Suprapubic skin (tissue), 4 donors: ENCODE data around the gene WDTC1. TPM values are rescaled to one million over a fixed set of nuclear protein-coding genes. Genes with fewer than 3 reads are reported as not detected.

Experiments
- DNase-seq, 2 donors: peaks; one replicate each; pipeline ENCODE4 v3.0.0-alpha.2; 2019; ENCODE audit warnings: low spot score in 2 of 2
- H3K27ac ChIP-seq: fragments of 200-600 bp; sonication (generic); one replicate; pipeline ENCODE4 v1.5.1; 2019
- H3K27me3 ChIP-seq: fragments of 200-600 bp; sonication (generic); one replicate; pipeline ENCODE4 v1.5.1; 2019
- H3K36me3 ChIP-seq: fragments of 200-600 bp; sonication (generic); one replicate; pipeline ENCODE4 v1.5.1; 2019
- H3K4me1 ChIP-seq: fragments of 200-600 bp; sonication (generic); one replicate; pipeline ENCODE4 v1.5.1; 2019
- H3K4me3 ChIP-seq: fragments of 200-600 bp; sonication (generic); one replicate; pipeline ENCODE4 v1.5.1; 2019; ENCODE audit warnings: mild to moderate bottlenecking
- H3K9me3 ChIP-seq: fragments of 200-600 bp; sonication (generic); one replicate; pipeline ENCODE4 v1.5.1; 2019
- CTCF ChIP-seq, 2 donors: fragments of 200-600 bp in 1 of 2; fragments of 450-650 bp in 1 of 2; sonication (generic) in 1 of 2; IDR thresholded peaks; one replicate each; pipeline ENCODE4 v1.5.1; 2016 to 2019; ENCODE audit warnings: antibody characterized with exemption in 2 of 2, mild to moderate bottlenecking in 1 of 2, moderate library complexity in 1 of 2
- EP300 ChIP-seq: sonication (generic); formaldehyde crosslinking; IDR thresholded peaks from one replicate; pipeline ENCODE4 v1.6.1; 2017; ENCODE audit warnings: antibody characterized with exemption
- POLR2A ChIP-seq, 2 donors: fragments of 450-650 bp; IDR thresholded peaks; one replicate each; pipeline ENCODE4 v1.6.1; 2017; ENCODE audit warnings: antibody characterized with exemption in 2 of 2, mild to moderate bottlenecking in 2 of 2, moderate library complexity in 2 of 2
- POLR2AphosphoS5 ChIP-seq, 3 donors: sonication (generic); formaldehyde crosslinking; IDR thresholded peaks; one replicate each; pipeline ENCODE4 v1.6.1; 2017; ENCODE audit warnings: antibody characterized with exemption in 3 of 3
- WGBS: methylation state at CpG from one replicate; pipeline ENCODE4 v1.1.5; 2018; 5-methylcytosine and 5-hydroxymethylcytosine counted together
- total RNA-seq, 4 donors: library from RNA; depleted of rRNA; stranded (reverse); fragments of >200 nt; gene quantifications; one replicate each; pipeline ENCODE4 v1.1.0, GENCODE V29; 2016

WDTC1 gene
- total RNA-seq, 4 donors from 2014 or later: 59.6 to 69.7 (median 64.5) TPM

DNA sequence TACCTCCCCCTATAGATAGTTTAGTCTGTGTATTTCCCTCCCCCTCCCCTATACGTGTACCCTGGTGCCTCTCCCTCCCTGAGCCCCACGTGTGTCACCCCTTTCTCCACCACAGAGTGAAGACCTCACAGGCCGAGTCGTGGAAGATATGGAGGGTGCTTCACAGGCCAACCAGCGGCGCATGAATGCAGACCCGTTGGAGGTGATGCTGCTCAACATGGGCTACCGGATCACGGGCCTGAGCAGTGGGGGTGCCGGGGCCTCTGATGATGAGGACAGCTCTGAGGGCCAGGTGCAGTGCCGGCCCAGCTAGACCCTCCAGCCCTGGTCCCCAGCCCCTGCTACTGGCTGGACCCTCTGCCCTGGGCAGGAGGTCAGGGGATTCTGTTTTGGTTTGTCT, 71.6 kb downstream of the WDTC1 start:
- no peak overlapping the region for H3K27ac ChIP-seq
- H3K27me3 ChIP-seq: no peaks in the 10 kb centered on the region
- TF ChIP-seq EP300 (no peak), POLR2AphosphoS5 (IDR thresholded peaks at IDR 0.05) (no peak), POLR2A (IDR thresholded peaks at IDR 0.05) (no peak), CTCF (IDR thresholded peaks at IDR 0.05) (no peak)
- 85% methylated on average over 8 of the region's 11 CpGs for WGBS
- DNase-seq: no peak
- H3K36me3 ChIP-seq: peaks cover 64% of the 10 kb centered on the region
- no peak overlapping the region for H3K4me3 ChIP-seq
- H3K9me3 ChIP-seq: no peaks in the 10 kb centered on the region
- H3K4me1 ChIP-seq: peaks cover 3% of the 10 kb centered on the region

DNA sequence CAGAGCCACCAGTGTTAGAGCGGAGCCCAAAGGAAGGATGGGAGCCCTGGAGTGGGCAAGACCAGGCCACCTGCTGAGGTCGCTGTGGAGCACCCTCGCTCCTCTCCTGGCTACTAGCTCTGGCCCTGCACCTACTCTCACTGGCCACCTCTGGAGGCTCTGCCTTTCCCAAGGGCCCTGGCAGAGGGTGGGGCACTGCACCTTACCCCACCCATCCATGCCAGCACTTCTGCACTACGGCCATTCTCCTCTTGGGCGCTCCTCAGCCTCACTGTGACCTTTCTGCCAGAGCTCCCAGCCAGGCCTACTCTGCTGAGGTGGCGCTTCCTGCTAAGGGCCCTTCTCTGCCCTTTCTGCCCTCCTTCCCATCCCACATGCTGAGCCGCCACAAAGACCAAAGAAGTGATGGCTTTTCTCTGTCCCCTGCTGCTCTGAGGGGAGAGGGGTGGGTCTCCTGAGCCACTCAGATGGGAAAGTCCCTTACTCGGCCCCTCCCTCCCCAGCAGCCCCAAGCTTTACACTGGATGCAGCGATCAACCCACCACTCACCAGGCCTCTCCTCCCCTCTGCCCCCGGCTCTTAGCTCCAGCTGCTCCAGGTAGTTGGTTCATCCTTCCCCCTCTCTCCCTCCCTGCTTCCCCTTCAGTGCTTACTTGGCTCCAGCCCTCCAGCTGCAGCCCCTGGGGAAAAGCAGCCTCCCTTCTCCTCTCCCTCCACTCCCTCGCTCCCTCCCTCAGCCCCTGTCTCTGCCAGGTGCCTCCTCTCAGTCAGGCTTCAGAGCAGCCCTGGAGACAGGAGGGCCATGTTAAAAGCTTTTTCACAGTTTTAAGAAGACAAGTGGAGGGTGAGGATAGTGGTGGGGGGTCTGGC, 72.7 kb downstream of the WDTC1 start:
- Histone ChIP-seq H3K9me3 (no peaks in the 10 kb centered on the region), H3K27ac (no peak overlapping the region), H3K27me3 (no peaks in the 10 kb centered on the region), H3K4me1 (no peaks in the 10 kb centered on the region), H3K36me3 (peaks cover 56% of the 10 kb centered on the region), H3K4me3 (no peak overlapping the region)
- no peak for TF ChIP-seq CTCF (IDR thresholded peaks at IDR 0.05)
- no peak for TF ChIP-seq POLR2A (IDR thresholded peaks at IDR 0.05)
- no peak for TF ChIP-seq EP300
- no peak for TF ChIP-seq POLR2AphosphoS5 (IDR thresholded peaks at IDR 0.05)
- WGBS: 85% methylated on average over 10 of the region's 11 CpGs
- DNase-seq: no peak

DNA sequence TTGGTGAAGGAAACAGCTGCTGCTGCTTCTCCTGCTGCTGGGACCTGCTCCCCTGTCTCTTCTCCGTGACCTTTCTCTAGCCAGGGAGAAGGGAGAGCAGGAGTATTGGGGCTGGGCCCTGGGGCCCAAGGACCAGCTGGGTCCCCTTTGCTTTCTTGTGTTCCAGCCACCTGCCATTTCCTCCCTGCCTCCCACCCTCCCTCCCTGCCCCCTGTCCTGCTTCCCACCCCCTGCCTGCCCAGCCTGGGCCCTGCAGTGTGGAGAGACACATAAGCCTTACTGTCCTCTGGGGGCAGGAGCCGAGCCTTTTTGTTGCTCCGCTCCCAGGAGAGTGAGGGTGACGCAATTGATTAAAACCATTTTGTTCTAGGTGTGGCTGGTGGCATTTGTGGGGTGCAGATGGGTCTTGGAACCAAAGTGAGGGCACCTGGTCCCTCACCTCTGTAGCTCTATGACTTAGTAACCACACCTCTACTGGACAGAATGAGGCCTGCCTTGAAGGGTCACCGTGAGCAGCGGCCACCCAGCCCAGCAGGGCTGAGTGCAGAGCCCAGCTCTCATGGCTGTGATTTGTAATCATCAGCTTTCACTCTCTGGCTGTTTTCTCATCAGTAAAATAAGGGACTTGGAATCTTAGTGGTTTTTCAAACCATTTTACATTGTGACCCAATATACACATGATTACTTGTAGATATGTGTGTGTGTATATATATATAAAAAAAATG, 73.6 kb downstream of the WDTC1 start:
- WGBS: 76% methylated on average over 6 of the region's 6 CpGs
- no peaks in the 10 kb centered on the region for H3K9me3 ChIP-seq
- no peak for TF ChIP-seq POLR2AphosphoS5 (IDR thresholded peaks at IDR 0.05)
- no peak for TF ChIP-seq CTCF (IDR thresholded peaks at IDR 0.05)
- no peak for TF ChIP-seq EP300
- no peak for TF ChIP-seq POLR2A (IDR thresholded peaks at IDR 0.05)
- H3K4me3 ChIP-seq: no peak overlapping the region
- H3K27ac ChIP-seq: no peak overlapping the region
- H3K36me3 ChIP-seq: peaks cover 49% of the 10 kb centered on the region
- H3K27me3 ChIP-seq: no peaks in the 10 kb centered on the region
- H3K4me1 ChIP-seq: no peaks in the 10 kb centered on the region
- no peak for DNase-seq

GRCh38 chr1:27314169-27314568, 79.7 kb downstream of the WDTC1 start:
- Histone ChIP-seq H3K4me1 (peaks cover 4% of the 10 kb centered on the region), H3K4me3 (no peak overlapping the region), H3K27ac (no peak overlapping the region), H3K27me3 (no peaks in the 10 kb centered on the region), H3K9me3 (no peaks in the 10 kb centered on the region), H3K36me3 (peaks cover 8% of the 10 kb centered on the region)
- no peak for TF ChIP-seq POLR2AphosphoS5 (IDR thresholded peaks at IDR 0.05)
- no peak for TF ChIP-seq EP300
- TF ChIP-seq CTCF (IDR thresholded peaks at IDR 0.05): no peak
- TF ChIP-seq POLR2A (IDR thresholded peaks at IDR 0.05): no peak
- 64% methylated on average over 3 of the region's 3 CpGs for WGBS
- DNase-seq: no peak

GRCh38 chr1:27314737-27315136, 80.3 kb downstream of the WDTC1 start:
- no peaks in the 10 kb centered on the region for H3K27me3 ChIP-seq

More at GRCh38 chr1:27314737-27315136, 80.3 kb downstream of the WDTC1 start:
- Histone ChIP-seq H3K4me3 (no peak overlapping the region), H3K27ac (no peak overlapping the region), H3K4me1 (peaks cover 4% of the 10 kb centered on the region), H3K36me3 (peaks cover 8% of the 10 kb centered on the region), H3K9me3 (no peaks in the 10 kb centered on the region)
- TF ChIP-seq POLR2AphosphoS5 (IDR thresholded peaks at IDR 0.05): no peak
- TF ChIP-seq EP300: no peak
- TF ChIP-seq CTCF (IDR thresholded peaks at IDR 0.05): no peak
- no peak for TF ChIP-seq POLR2A (IDR thresholded peaks at IDR 0.05)
- WGBS: 78% methylated on average over 2 of the region's 2 CpGs
- DNase-seq: no peak
